ENCODE data around the gene CENPB.

The CENPB gene

GRCh38 chr20:3744806-3745685, 41.5 kb downstream of the CENPB start:
- DNase-seq: peak; percentile 86 to 93 (median 93)
- ChIA-PET POLR2A (no interaction called here), CTCF (interaction anchor here (0.6 to 16.4 kb wide), 5 partner anchors 8 to 67 kb away, joined by 3 to 216 read pairs (median 5); partner anchors contain the start of gene ADISSP)
- H3K36me3 ChIP-seq (ENCODE audit: control insufficient read depth in 4 of 4, insufficient read depth in 4 of 4, low read length in 3 of 4): no peaks in the 10 kb centered on the region
- no peak overlapping the region for H3K27ac ChIP-seq (ENCODE audit: insufficient read depth in 1 of 2, low read depth in 1 of 2, low read length in 2 of 2, poor library complexity in 1 of 2, severe bottlenecking in 2 of 2)
- peaks cover 0 to 4% (median 0%) of the 10 kb centered on the region in 5 experiments for H3K27me3 ChIP-seq (replicated peaks in 2 of 5; ENCODE audit: control insufficient read depth in 4 of 5, insufficient read depth in 5 of 5, low read length in 4 of 5)
- peaks cover 0 to 19% (median 11%) of the 10 kb centered on the region in 4 experiments for H3K4me1 ChIP-seq (ENCODE audit: control extremely low read depth in 1 of 4, control insufficient read depth in 4 of 4, insufficient read depth in 4 of 4, low read length in 3 of 4)
- H3K9me3 ChIP-seq (ENCODE audit: control extremely low read depth in 1 of 5, control insufficient read depth in 4 of 5, insufficient read depth in 2 of 5, low read depth in 1 of 5, low read length in 4 of 5): no peaks in the 10 kb centered on the region
- 41% methylated on average over 37 of the region's 45 CpGs for WGBS (ENCODE audit: insufficient coverage)
- H3K4me3 ChIP-seq (ENCODE audit: control insufficient read depth in 1 of 7, extremely low read depth in 1 of 7, insufficient read depth in 4 of 7, low read depth in 2 of 7, low read length in 6 of 7): peak overlapping the region in 2 of 7 experiments; percentile 55 to 62

- H3K27ac ChIP-seq (ENCODE audit: insufficient read depth in 1 of 2, low read depth in 1 of 2, low read length in 2 of 2, poor library complexity in 1 of 2, severe bottlenecking in 2 of 2): no peak overlapping the region
- peaks cover 0 to 12% (median 10%) of the 10 kb centered on the region in 4 experiments for H3K4me1 ChIP-seq (ENCODE audit: control extremely low read depth in 1 of 4, control insufficient read depth in 4 of 4, insufficient read depth in 4 of 4, low read length in 3 of 4)
- H3K36me3 ChIP-seq (ENCODE audit: control insufficient read depth in 4 of 4, insufficient read depth in 4 of 4, low read length in 3 of 4): no peaks in the 10 kb centered on the region
- H3K4me3 ChIP-seq (ENCODE audit: control insufficient read depth in 1 of 7, extremely low read depth in 1 of 7, insufficient read depth in 4 of 7, low read depth in 2 of 7, low read length in 6 of 7): no peak overlapping the region
- 100% methylated on average over 1 of the region's 1 CpG for WGBS (ENCODE audit: insufficient coverage)
- DNase-seq: no peak
- POLR2A ChIA-PET: no interaction called here
- H3K27me3 ChIP-seq (replicated peaks in 2 of 5; ENCODE audit: control insufficient read depth in 4 of 5, insufficient read depth in 5 of 5, low read length in 4 of 5): peaks cover 0 to 4% (median 0%) of the 10 kb centered on the region in 5 experiments
- H3K9me3 ChIP-seq (ENCODE audit: control extremely low read depth in 1 of 5, control insufficient read depth in 4 of 5, insufficient read depth in 2 of 5, low read depth in 1 of 5, low read length in 4 of 5): no peaks in the 10 kb centered on the region
- CTCF ChIA-PET: interaction anchor here (0.5 to 16.4 kb wide), 4 partner anchors 9 to 44 kb away, joined by 3 to 216 read pairs (median 11); partner anchors contain the start of gene ADISSP
Observed at GRCh38 chr20:3744037-3744436, 42.5 kb downstream of the CENPB start.

GRCh38 chr20:3743251-3743650, 43.3 kb downstream of the CENPB start:
- POLR2A ChIA-PET: no interaction called here
- WGBS (ENCODE audit: insufficient coverage): no CpG with 5 or more reads among the region's 2 CpGs
- CTCF ChIA-PET: interaction anchor here (0.9 to 16.4 kb wide), 4 partner anchors 10 to 35 kb away, joined by 4 to 216 read pairs (median 11); partner anchors contain the start of gene ADISSP

GRCh38 chr20:3741836-3742458, 44.6 kb downstream of the CENPB start:
- Histone ChIP-seq H3K36me3 (ENCODE audit: control insufficient read depth in 4 of 4, insufficient read depth in 4 of 4, low read length in 3 of 4) (no peaks in the 10 kb centered on the region), H3K27me3 (replicated peaks in 2 of 5; ENCODE audit: control insufficient read depth in 4 of 5, insufficient read depth in 5 of 5, low read length in 4 of 5) (peaks cover 0 to 1% (median 0%) of the 10 kb centered on the region in 5 experiments), H3K4me1 (ENCODE audit: control extremely low read depth in 1 of 4, control insufficient read depth in 4 of 4, insufficient read depth in 4 of 4, low read length in 3 of 4) (peaks cover 0 to 12% (median 10%) of the 10 kb centered on the region in 4 experiments), H3K27ac (ENCODE audit: insufficient read depth in 1 of 2, low read depth in 1 of 2, low read length in 2 of 2, poor library complexity in 1 of 2, severe bottlenecking in 2 of 2) (no peak overlapping the region), H3K9me3 (ENCODE audit: control extremely low read depth in 1 of 5, control insufficient read depth in 4 of 5, insufficient read depth in 2 of 5, low read depth in 1 of 5, low read length in 4 of 5) (no peaks in the 10 kb centered on the region), H3K4me3 (ENCODE audit: control insufficient read depth in 1 of 7, extremely low read depth in 1 of 7, insufficient read depth in 4 of 7, low read depth in 2 of 7, low read length in 6 of 7) (no peak overlapping the region)
- no peak for DNase-seq
- 93% methylated on average over 6 of the region's 7 CpGs for WGBS (ENCODE audit: insufficient coverage)
- ChIA-PET POLR2A (interaction anchor here (0.6 kb wide), 2 partner anchors 22 to 113 kb away, joined by 3 read pairs; no protein-coding TSS in a partner anchor), CTCF (interaction anchor here (1.1 to 3.5 kb wide), 5 partner anchors 8 to 25 kb away, joined by 3 to 14 read pairs (median 5); no protein-coding TSS in a partner anchor)

More at GRCh38 chr20:3743251-3743650, 43.3 kb downstream of the CENPB start:
- no peak overlapping the region for H3K4me3 ChIP-seq (ENCODE audit: control insufficient read depth in 1 of 7, extremely low read depth in 1 of 7, insufficient read depth in 4 of 7, low read depth in 2 of 7, low read length in 6 of 7)
- H3K36me3 ChIP-seq (ENCODE audit: control insufficient read depth in 4 of 4, insufficient read depth in 4 of 4, low read length in 3 of 4): no peaks in the 10 kb centered on the region
- no peak for DNase-seq
- no peak overlapping the region for H3K27ac ChIP-seq (ENCODE audit: insufficient read depth in 1 of 2, low read depth in 1 of 2, low read length in 2 of 2, poor library complexity in 1 of 2, severe bottlenecking in 2 of 2)
- H3K9me3 ChIP-seq (ENCODE audit: control extremely low read depth in 1 of 5, control insufficient read depth in 4 of 5, insufficient read depth in 2 of 5, low read depth in 1 of 5, low read length in 4 of 5): no peaks in the 10 kb centered on the region
- peaks cover 0 to 4% (median 0%) of the 10 kb centered on the region in 5 experiments for H3K27me3 ChIP-seq (replicated peaks in 2 of 5; ENCODE audit: control insufficient read depth in 4 of 5, insufficient read depth in 5 of 5, low read length in 4 of 5)
- peaks cover 0 to 12% (median 10%) of the 10 kb centered on the region in 4 experiments for H3K4me1 ChIP-seq (ENCODE audit: control extremely low read depth in 1 of 4, control insufficient read depth in 4 of 4, insufficient read depth in 4 of 4, low read length in 3 of 4)

GRCh38 chr20:3740615-3741301, 45.8 kb downstream of the CENPB start:
- CTCF ChIA-PET: interaction anchor here (0.6 to 3.5 kb wide), 9 partner anchors 9 to 96 kb away, joined by 3 to 14 read pairs (median 4); no protein-coding TSS in a partner anchor

GRCh38 chr20:3739926-3740451, 46.6 kb downstream of the CENPB start:
- POLR2A ChIA-PET: no interaction called here
- CTCF ChIA-PET: interaction anchor here (0.6 to 3.5 kb wide), 6 partner anchors 10 to 97 kb away, joined by 3 to 14 read pairs (median 4); no protein-coding TSS in a partner anchor
- DNase-seq: no peak
- Histone ChIP-seq H3K36me3 (ENCODE audit: control insufficient read depth in 4 of 4, insufficient read depth in 4 of 4, low read length in 3 of 4) (no peaks in the 10 kb centered on the region), H3K27me3 (replicated peaks in 2 of 5; ENCODE audit: control insufficient read depth in 4 of 5, insufficient read depth in 5 of 5, low read length in 4 of 5) (peaks cover 0 to 2% (median 0%) of the 10 kb centered on the region in 5 experiments), H3K9me3 (ENCODE audit: control extremely low read depth in 1 of 5, control insufficient read depth in 4 of 5, insufficient read depth in 2 of 5, low read depth in 1 of 5, low read length in 4 of 5) (no peaks in the 10 kb centered on the region), H3K27ac (ENCODE audit: insufficient read depth in 1 of 2, low read depth in 1 of 2, low read length in 2 of 2, poor library complexity in 1 of 2, severe bottlenecking in 2 of 2) (no peak overlapping the region), H3K4me1 (ENCODE audit: control extremely low read depth in 1 of 4, control insufficient read depth in 4 of 4, insufficient read depth in 4 of 4, low read length in 3 of 4) (peaks cover 0 to 5% (median 4%) of the 10 kb centered on the region in 4 experiments), H3K4me3 (ENCODE audit: control insufficient read depth in 1 of 7, extremely low read depth in 1 of 7, insufficient read depth in 4 of 7, low read depth in 2 of 7, low read length in 6 of 7) (no peak overlapping the region)
- WGBS (ENCODE audit: insufficient coverage): 80% methylated on average over 1 of the region's 7 CpGs

More at GRCh38 chr20:3740615-3741301, 45.8 kb downstream of the CENPB start:
- Histone ChIP-seq H3K4me3 (ENCODE audit: control insufficient read depth in 1 of 7, extremely low read depth in 1 of 7, insufficient read depth in 4 of 7, low read depth in 2 of 7, low read length in 6 of 7) (no peak overlapping the region), H3K27me3 (replicated peaks in 2 of 5; ENCODE audit: control insufficient read depth in 4 of 5, insufficient read depth in 5 of 5, low read length in 4 of 5) (peaks cover 0 to 2% (median 0%) of the 10 kb centered on the region in 5 experiments), H3K9me3 (ENCODE audit: control extremely low read depth in 1 of 5, control insufficient read depth in 4 of 5, insufficient read depth in 2 of 5, low read depth in 1 of 5, low read length in 4 of 5) (no peaks in the 10 kb centered on the region), H3K4me1 (ENCODE audit: control extremely low read depth in 1 of 4, control insufficient read depth in 4 of 4, insufficient read depth in 4 of 4, low read length in 3 of 4) (peaks cover 0 to 12% (median 10%) of the 10 kb centered on the region in 4 experiments), H3K36me3 (ENCODE audit: control insufficient read depth in 4 of 4, insufficient read depth in 4 of 4, low read length in 3 of 4) (no peaks in the 10 kb centered on the region), H3K27ac (ENCODE audit: insufficient read depth in 1 of 2, low read depth in 1 of 2, low read length in 2 of 2, poor library complexity in 1 of 2, severe bottlenecking in 2 of 2) (no peak overlapping the region)
- DNase-seq: no peak
- WGBS (ENCODE audit: insufficient coverage): 95% methylated on average over 14 of the region's 15 CpGs
- POLR2A ChIA-PET: interaction anchor here (0.6 kb wide), 2 partner anchors 21 to 114 kb away, joined by 3 read pairs; no protein-coding TSS in a partner anchor

Data from common myeloid progenitor, CD34-positive (primary cell).